Measurements from ENCODE around the gene ATRNL1. TPM values are rescaled to one million over a fixed set of nuclear protein-coding genes. Genes with fewer than 3 reads are reported as not detected.

The ATRNL1 gene
- total and polyA plus RNA-seq, 12 donors = 4.8 to 217 (median 92.4) TPM

- intact Hi-C loops (cut with DNase I) = no loop called here
- no peak overlapping the region for H3K4me3 ChIP-seq
- no peaks in the 10 kb centered on the region for H3K36me3 ChIP-seq (replicated peaks in 1 of 2)
- no peaks in the 10 kb centered on the region for H3K9me3 ChIP-seq (replicated peaks in 1 of 3)
- WGBS, 4 donors = 72 to 77% (median 73%) methylated on average over 1 to 2 of the region's 2 CpGs
- no peak for DNase-seq
- H3K4me1 ChIP-seq (replicated peaks in 1 of 2) = no peaks in the 10 kb centered on the region
- TF ChIP-seq, protein P1, sequence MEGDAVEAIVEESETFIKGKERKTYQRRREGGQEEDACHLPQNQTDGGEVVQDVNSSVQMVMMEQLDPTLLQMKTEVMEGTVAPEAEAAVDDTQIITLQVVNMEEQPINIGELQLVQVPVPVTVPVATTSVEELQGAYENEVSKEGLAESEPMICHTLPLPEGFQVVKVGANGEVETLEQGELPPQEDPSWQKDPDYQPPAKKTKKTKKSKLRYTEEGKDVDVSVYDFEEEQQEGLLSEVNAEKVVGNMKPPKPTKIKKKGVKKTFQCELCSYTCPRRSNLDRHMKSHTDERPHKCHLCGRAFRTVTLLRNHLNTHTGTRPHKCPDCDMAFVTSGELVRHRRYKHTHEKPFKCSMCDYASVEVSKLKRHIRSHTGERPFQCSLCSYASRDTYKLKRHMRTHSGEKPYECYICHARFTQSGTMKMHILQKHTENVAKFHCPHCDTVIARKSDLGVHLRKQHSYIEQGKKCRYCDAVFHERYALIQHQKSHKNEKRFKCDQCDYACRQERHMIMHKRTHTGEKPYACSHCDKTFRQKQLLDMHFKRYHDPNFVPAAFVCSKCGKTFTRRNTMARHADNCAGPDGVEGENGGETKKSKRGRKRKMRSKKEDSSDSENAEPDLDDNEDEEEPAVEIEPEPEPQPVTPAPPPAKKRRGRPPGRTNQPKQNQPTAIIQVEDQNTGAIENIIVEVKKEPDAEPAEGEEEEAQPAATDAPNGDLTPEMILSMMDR (IDR thresholded peaks at IDR 0.05) = no peak
- TF ChIP-seq POLR2A (IDR thresholded peaks at IDR 0.05) = no peak
- H3K27ac ChIP-seq = peak overlapping the region in 1 of 5 donors; percentile 17
- H3K27me3 ChIP-seq = no peaks in the 10 kb centered on the region
Observed at GRCh38 chr10:115980470-115980869, 887.3 kb downstream of the ATRNL1 start.

DNA sequence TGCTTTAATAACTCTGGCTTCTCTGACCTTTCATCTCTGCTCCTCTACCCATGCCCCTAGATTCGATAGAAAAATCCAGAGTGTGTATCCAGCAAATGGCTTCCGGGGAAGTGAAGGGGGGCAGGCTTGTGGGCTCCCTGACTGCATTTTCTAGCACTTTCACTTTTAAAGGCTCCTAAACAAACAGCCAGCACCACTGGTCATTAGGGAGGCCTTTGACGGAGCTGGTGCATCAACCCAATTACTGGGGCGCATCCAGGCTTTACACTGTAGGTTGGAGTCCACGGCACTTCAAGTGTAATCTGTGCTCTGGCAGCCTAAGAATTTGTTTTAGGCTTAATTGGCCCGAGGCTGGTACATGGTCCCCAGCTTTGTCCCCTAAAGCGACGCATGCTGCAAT, 887.9 kb downstream of the ATRNL1 start:
- no peak for DNase-seq
- no peaks in the 10 kb centered on the region for H3K27me3 ChIP-seq
- TF ChIP-seq, protein P1 (IDR thresholded peaks at IDR 0.05) = no peak
- no peak for TF ChIP-seq POLR2A (IDR thresholded peaks at IDR 0.05)
- no peaks in the 10 kb centered on the region for H3K4me1 ChIP-seq (replicated peaks in 1 of 2)
- peak overlapping the region in 1 of 4 donors; percentile 23 for H3K4me3 ChIP-seq
- no peaks in the 10 kb centered on the region for H3K9me3 ChIP-seq (replicated peaks in 1 of 3)
- intact Hi-C loops (cut with DNase I) = no loop called here
- no peaks in the 10 kb centered on the region for H3K36me3 ChIP-seq (replicated peaks in 1 of 2)
- peak overlapping the region in 1 of 5 donors; percentile 17 for H3K27ac ChIP-seq
- 56 to 70% (median 64%) methylated on average over 7 to 8 of the region's 8 CpGs for WGBS, 4 donors

DNA sequence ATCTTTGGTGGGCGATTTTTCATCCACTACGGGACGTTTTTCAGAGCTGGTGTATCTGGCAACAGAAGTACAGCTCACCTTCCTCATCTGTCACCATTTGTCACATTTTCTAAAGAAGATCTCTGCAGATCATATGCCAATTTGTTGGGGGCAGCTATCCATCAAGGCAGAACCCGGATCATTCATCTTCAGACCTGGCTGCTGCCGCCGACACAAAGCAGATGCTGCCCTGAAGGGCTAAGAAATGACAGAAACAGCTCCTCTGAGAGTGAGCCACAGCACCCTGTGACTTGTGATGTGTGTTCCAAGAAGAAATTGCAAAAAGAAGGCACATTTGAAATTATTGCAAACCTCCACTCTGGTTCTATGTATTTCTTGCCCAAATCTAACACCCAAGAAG, 888.9 kb downstream of the ATRNL1 start:
- Histone ChIP-seq H3K4me3 (no peak overlapping the region), H3K9me3 (replicated peaks in 1 of 3) (no peaks in the 10 kb centered on the region), H3K36me3 (replicated peaks in 1 of 2) (no peaks in the 10 kb centered on the region), H3K4me1 (replicated peaks in 1 of 2) (no peaks in the 10 kb centered on the region), H3K27ac (no peak overlapping the region), H3K27me3 (no peaks in the 10 kb centered on the region)
- TF ChIP-seq, protein P1 (IDR thresholded peaks at IDR 0.05) = no peak
- no peak for TF ChIP-seq POLR2A (IDR thresholded peaks at IDR 0.05)
- intact Hi-C loops (cut with DNase I) = no loop called here
- WGBS, 4 donors = 88 to 98% (median 90%) methylated on average over 6 of the region's 6 CpGs
- DNase-seq = no peak

DNA sequence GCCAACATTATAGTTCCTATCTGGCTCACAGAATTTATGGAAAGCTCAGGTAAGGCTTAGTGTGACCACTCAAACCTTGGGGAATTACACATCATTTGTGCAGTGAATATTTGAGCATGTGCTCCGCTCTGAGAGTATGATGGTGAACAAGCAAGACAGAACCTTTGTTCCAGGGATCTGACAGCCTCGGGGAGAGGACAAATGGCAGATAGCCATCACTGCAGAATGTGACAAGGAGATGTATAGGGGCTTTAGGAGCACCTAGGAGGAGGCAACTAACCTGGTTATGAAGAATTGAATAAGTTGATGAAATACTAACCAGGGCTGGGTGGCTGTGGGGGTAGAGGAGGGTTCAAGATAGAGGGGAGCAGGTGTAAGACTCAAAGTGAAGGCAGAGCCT, 889.4 kb downstream of the ATRNL1 start:
- H3K27me3 ChIP-seq = no peaks in the 10 kb centered on the region
- H3K36me3 ChIP-seq (replicated peaks in 1 of 2) = no peaks in the 10 kb centered on the region
- TF ChIP-seq, protein P1 (IDR thresholded peaks at IDR 0.05) = no peak
- no peak for TF ChIP-seq POLR2A (IDR thresholded peaks at IDR 0.05)
- no peaks in the 10 kb centered on the region for H3K9me3 ChIP-seq (replicated peaks in 1 of 3)
- no peak overlapping the region for H3K4me3 ChIP-seq
- intact Hi-C loops (cut with DNase I) = no loop called here
- no peaks in the 10 kb centered on the region for H3K4me1 ChIP-seq (replicated peaks in 1 of 2)
- no peak overlapping the region for H3K27ac ChIP-seq
- no peak for DNase-seq
- 75 to 93% (median 84%) methylated on average over 2 of the region's 2 CpGs for WGBS, 4 donors
